PC-9 (cell line): Measurements from ENCODE around the gene AP3B1.

Source experiments
- EZH2 ChIP-seq: fragments of 200-600 bp; sonication (generic); IDR thresholded peaks from 2 replicates; pipeline ENCODE4 v1.8.0; 2017; ENCODE audit warnings: antibody characterized with exemption, low read depth
- TF ChIP-seq, protein P1 (sequence below): fragments of 200-600 bp; sonication (generic); conservative IDR thresholded peaks from 2 replicates; pipeline ENCODE4 v1.6.1; 2017; ENCODE audit warnings: mixed run types, antibody characterized with exemption, mild to moderate bottlenecking, moderate library complexity

GRCh38 chr5:78133423-78133822 lies 161.1 kb downstream of the AP3B1 start:
- no peak for TF ChIP-seq EZH2
- TF ChIP-seq, protein P1, sequence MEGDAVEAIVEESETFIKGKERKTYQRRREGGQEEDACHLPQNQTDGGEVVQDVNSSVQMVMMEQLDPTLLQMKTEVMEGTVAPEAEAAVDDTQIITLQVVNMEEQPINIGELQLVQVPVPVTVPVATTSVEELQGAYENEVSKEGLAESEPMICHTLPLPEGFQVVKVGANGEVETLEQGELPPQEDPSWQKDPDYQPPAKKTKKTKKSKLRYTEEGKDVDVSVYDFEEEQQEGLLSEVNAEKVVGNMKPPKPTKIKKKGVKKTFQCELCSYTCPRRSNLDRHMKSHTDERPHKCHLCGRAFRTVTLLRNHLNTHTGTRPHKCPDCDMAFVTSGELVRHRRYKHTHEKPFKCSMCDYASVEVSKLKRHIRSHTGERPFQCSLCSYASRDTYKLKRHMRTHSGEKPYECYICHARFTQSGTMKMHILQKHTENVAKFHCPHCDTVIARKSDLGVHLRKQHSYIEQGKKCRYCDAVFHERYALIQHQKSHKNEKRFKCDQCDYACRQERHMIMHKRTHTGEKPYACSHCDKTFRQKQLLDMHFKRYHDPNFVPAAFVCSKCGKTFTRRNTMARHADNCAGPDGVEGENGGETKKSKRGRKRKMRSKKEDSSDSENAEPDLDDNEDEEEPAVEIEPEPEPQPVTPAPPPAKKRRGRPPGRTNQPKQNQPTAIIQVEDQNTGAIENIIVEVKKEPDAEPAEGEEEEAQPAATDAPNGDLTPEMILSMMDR: no peak
